ENCODE data around the gene NRP1.

The NRP1 gene

GRCh38 chr10:33174674-33175434 is 159.6 kb downstream of the NRP1 start:
- no peak for FAIRE-seq

GRCh38 chr10:33165911-33166310 is 168.6 kb downstream of the NRP1 start:
- FAIRE-seq = no peak

GRCh38 chr10:33164060-33164709 is 170.3 kb downstream of the NRP1 start:
- no peak for FAIRE-seq

GRCh38 chr10:33162248-33162575 is 172.3 kb downstream of the NRP1 start:
- no peak for FAIRE-seq

GRCh38 chr10:33161550-33162247 is 172.8 kb downstream of the NRP1 start:
- no peak for FAIRE-seq

GRCh38 chr10:33160151-33160550 is 174.3 kb downstream of the NRP1 start:
- no peak for FAIRE-seq

GRCh38 chr10:33157103-33157502 is 177.4 kb downstream of the NRP1 start:
- no peak for FAIRE-seq

- FAIRE-seq = no peak
These were observed 178.5 kb downstream of the NRP1 start for GRCh38 chr10:33155720-33156638.

- no peak for FAIRE-seq
These were observed 179.9 kb downstream of the NRP1 start for GRCh38 chr10:33154590-33154989.

GRCh38 chr10:33153968-33154327 is 180.5 kb downstream of the NRP1 start:
- no peak for FAIRE-seq

- no peak for FAIRE-seq
These were observed 181.1 kb downstream of the NRP1 start for GRCh38 chr10:33153251-33153967.

GRCh38 chr10:33152750-33153149 is 181.7 kb downstream of the NRP1 start:
- FAIRE-seq = no peak

- no peak for FAIRE-seq
These were observed 182.3 kb downstream of the NRP1 start for GRCh38 chr10:33152146-33152545.

GRCh38 chr10:33151344-33151864 is 183.1 kb downstream of the NRP1 start:
- no peak for FAIRE-seq

- FAIRE-seq = no peak
These were observed 183.6 kb downstream of the NRP1 start for GRCh38 chr10:33150889-33151288.

- no peak for FAIRE-seq
These were observed 184.3 kb downstream of the NRP1 start for GRCh38 chr10:33150146-33150545.

- FAIRE-seq = no peak
These were observed 187.5 kb downstream of the NRP1 start for GRCh38 chr10:33147013-33147310.

- no peak for FAIRE-seq
These were observed 188.1 kb downstream of the NRP1 start for GRCh38 chr10:33146189-33147012.

- FAIRE-seq = no peak
These were observed 188.8 kb downstream of the NRP1 start for GRCh38 chr10:33145451-33146188.

- FAIRE-seq = no peak
These were observed 191.2 kb downstream of the NRP1 start for GRCh38 chr10:33143160-33143728.

All from TTC549 (cell line).